CD4-positive, alpha-beta T cell treated with Interleukin-4 for 1 hour (primary cell): Measurements from ENCODE around the gene HJV.

Experiments
- DNase-seq, 2 donors: peaks; one replicate each; pipeline ENCODE4 v3.0.0-alpha.2; 2020 to 2022

HJV gene

DNA sequence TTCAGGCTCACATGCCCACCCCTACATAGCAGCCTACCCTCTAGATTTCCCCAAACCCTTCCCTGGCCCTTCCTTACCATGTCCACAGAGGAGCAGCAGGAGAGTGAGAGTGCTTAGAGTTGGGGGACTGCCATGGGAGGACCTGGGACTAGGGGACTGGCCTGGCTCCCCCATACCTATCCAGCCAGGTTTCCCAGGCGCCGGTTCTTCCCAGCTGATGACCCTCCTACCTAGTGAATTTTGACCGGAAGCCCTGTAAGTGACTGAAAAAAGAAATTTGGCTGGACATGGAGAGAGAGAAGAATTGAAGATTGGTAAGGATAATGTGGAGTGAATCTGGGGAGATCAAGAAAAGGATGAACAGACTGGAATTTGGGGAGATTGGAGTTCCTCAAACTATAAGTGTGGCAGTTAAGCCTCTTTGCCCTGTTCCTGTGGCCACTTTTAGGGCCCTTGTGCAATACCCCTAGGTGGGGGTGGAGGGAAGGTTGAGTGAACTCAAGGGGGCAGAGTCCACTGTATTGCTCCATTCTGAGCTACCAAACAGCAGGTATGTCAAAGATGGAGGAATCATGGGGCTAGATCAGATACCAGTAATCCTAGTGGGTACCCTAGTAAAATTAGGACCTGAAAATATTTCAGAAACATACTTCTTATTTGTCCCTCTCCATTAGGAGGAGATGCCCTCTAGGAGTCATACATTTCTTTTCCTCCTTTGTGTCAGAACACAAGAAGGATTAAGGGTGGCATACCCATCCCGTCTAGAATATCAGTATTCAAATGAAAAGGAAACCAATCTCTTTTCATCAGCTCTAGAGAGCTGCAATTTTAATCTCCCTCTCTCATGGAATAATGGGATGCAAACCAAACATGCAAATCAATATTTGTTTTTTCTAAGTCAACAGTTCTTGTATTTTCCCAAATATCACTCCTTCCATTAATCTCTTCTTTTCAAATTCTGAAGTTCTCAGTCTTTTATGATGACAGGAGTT, 1.2 kb downstream of the HJV start:
- no peak for DNase-seq

DNA sequence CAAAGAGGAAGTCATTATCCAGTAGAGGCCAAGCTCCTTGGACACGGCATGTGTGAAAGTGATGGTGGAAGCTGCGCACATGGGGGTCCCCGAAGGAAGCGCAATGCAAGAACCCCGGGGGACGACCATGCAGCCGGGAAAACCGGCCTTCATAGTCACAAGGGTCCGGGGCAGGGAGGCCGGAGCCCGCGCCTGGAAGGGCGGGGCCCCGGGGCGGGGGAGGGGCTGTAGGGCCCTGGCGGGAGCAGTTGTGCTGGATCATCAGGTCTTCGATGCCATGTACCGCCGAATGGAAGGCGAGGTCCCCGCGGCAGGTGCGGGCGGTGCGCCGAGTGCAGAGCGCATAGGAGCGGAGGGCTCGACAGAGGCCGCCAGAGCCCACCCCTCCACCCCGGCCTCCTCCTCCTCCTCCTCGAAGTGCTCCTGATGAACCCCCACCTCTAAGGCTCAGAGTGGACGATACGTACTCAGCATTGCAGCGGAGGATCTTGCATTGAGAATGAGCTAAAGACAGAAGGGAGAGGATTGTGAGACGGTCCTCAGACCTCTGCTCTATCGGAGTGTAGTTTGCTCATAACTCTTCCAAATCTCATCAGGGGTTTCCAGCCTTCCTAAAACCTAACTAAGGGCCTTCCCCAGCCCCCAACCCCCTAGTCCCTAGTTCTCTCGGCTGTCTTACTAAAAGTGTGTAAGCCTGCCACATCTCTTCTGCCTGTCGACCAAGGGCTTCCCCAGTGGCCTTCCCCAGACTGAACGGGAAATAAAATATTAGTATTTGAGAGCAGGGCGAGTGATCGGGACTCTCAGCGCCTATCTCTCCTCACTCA, 2.1 kb downstream of the HJV start:
- DNase-seq, result no peak

DNA sequence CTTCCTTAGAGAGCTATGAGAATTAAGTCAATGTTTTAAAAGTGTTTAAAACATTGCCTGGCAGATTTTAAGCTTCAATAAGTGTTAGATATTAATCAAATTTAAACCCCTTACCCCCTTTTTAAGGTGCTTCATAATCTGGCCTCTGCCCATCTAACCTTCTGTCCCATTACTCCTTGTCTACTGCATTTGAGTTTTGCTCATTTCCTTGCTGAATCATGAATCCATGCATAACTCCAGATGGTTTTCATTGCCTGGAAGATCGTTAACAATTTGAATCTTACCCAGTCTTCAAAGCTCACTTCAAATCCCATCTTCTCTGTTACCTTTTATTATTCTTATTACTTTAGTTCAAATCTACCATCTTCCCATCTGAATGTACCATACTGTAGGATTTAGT, 4.6 kb downstream of the HJV start:
- no peak for DNase-seq

DNA sequence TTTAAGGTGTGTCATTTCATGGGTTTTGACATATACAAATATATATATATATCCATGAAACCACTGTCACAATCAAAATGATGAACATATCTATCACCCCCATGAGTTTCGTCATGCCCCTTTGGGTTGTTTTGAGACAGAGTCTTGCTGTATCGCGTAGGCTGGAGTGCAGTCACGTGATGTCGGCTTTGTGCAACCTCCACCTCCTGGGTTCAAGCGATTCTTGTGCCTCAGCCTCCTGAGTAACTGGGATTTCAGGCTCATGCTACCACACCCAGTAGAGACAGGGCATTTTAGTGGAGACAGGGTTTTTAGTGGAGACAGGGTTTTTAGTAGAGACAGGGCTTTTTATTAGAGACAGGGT, 8.0 kb downstream of the HJV start:
- no peak for DNase-seq

DNA sequence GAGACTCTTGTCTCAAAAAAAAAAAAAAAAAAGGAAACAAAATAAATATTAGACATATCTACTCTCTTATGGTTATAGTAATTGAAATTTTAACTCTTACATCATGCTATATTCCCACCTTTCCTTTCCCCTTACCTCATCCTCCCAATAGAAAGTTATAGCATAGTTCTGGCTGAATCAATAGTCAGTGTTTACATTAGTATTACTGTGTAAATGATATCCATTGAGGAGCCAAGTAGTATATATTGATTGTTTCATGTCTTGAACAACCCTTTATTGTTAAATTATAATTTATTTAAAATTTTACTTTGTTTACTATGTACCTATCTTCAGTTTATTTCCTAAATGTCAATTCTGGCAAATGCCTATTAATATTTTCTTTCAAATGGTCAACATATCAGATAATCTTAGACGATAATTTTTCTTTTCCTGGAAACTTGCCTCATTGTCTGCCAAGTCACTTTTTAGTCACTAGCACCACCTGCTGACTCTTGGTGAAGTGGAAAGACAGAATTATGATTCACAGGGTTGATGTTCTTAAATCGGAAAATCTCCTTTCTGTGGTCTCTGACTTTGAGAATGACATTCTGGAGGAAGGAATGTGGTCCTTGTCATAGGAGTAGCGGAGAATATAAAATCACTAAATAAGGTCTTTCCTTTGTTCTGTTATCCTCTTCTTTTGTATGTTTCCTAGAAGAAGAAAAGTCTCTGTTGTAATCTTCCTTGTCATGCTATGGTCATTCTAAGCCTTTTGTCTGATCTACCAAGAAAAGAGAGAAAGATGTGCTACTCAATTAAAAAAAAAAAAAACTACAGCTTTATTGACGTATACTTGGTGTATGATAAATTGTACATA, 8.6 kb downstream of the HJV start:
- peak; percentile 66 to 83 for DNase-seq

DNA sequence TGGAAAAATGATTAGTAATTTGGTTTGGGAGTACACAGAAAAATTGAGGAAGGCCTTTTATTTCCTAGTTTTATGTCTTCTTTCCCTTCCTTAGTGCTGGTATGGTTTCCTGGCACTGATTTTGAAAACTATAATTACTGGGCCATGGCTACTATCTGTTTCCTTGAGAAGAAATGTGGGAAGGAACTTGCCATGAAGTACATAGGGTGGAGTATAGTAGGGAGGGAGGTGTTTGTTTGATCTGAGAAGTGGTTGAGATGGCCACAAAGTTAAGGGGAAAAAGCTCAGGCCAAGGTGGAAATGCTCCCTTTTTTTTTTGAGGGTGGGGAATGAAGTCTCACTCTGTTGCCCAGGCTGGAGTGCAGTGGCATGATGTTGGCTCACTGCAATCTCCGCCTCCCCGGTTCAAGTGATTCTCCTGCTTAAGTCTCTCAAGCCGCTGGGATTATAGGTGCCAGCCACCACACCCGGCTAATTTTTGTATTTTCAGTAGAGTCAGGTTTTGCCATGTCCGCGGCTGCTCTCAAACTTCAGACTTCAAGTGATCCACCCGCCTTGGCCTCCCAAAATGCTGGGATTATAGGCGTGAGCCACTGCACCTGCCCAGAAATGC, 11.3 kb downstream of the HJV start:
- no peak for DNase-seq

DNA sequence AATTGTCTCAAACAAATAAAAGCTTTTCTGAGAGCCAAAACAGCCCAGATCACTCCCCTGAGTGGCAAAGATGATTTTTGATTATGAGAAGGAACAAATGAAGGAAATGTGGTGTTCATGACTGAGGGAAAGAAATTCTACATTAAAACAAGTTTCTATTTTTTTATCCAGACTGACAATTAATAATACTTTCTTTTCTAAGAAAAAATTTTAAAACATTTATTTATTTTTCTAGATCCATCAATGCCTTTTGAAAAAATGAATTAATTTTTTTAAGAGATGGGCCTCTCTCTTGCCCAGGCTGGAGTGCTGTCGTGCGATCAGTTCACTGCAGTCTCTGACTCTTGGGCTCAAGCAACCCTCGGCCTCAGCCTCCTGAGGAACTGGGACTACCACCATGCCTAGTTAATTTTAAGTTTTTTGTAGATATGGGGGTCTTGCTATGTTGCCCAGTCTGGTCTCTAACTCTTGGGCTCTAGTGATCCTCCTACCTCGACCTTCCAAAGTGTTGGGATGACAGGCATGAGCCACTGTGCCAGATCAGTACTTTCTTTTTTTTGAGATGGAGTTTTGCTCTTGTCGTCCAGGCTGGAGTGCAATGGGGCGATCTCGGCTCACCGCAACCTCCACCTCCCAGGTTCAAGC, 13.9 kb downstream of the HJV start:
- DNase-seq, result no peak

DNA sequence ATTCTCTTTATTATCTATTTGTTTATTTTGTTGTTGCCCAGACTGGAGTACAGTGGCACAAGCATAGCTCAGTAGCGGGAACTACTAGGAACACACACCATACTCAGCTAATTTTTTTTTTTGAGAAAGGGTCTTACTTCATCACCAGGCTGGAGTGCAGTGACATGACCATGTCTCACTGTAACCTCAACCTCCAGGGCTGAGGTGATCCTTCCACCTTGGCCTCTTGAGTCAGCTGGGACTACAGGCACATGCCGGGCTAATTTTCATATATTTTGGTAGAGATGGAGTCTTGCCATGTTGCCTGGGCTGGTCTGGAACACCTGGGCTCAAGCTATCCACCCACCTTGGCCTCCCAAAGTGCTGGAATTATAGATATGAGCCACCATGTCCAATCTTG, 19.8 kb downstream of the HJV start:
- DNase-seq, result no peak

DNA sequence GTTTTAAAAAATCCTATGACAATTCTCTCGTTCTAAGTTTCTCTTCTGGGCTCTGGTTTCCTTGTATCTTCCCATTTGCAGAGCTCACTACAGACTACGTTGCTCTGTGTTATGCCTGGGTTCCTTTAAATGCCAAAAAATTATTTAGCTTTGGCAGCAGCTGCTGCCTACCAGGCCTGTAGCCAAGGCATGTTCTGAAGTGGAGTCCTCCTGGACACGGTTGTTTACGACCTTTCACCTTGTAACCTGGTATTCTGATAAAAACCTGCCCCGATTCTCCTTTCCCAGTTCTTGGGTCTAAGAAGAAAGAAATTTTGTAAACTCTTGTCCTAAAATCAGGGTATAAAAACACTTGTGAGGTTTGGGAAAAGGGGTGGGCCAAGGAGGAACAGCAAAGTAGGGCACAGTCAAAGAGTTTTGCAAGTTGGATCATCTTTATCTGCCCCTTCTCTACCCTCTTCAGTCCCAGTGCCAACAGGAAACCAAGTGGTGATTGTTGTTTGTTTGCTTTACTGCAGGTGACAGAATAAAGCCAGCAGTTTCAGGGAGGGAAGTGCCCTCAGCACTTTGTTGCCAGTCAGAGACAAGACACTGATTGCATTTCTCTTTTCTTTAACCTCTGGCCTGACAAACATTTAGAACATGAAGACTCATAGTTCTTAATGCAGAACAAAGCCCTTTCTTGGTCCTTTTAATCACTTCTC, 22.1 kb downstream of the HJV start:
- DNase-seq, result peak; percentile 59 to 74

DNA sequence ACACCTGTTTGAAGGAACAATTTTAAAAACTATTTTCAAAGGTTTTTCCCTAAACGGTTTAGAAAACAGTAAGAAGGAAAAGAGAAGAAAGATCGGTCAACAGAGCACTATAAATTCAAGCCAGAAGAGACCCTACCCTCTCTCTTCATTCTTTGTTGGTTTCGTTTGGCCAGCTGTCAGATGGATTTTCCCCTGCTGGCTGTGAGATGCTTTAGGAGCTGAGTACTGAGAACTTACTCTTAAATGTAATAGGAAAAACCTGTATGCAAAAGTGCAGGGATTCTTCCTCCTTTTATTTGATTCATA, 23.9 kb downstream of the HJV start:
- peak; percentile 11 to 31 for DNase-seq

DNA sequence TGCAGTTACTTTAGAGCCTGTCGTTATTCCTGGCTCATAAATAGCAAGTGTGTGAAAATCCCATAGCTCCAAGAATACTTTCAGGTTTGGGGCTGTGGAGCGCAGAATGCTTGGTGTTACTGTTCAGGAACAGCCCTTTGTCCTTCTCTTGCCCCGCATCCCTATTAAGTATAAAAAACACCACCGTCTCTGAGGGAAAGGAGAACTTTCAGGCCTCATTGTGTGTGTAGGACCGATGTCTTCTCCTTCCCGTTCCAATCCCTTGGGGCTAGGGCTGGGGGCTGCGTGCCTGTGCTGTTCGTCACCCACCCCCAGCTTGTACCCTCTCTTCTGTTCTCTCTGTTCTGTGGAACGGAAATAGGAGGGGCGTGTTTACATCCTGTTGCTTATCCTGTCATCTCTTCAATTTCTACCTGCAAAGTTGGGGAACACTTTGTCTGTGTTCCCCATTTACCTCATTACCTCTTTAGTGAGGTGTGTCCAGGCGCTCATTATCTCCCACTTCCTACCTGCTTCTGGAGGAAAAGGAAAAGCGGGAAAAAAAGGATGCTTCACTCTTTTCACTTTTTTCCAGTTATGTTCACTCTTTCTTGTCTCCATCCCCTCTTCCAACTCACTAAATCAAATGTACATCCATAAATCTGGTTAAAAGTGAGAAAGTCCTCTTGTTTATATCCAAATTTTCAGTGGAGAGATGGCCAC, 24.4 kb downstream of the HJV start:
- peak; percentile 85 to 87 for DNase-seq

DNA sequence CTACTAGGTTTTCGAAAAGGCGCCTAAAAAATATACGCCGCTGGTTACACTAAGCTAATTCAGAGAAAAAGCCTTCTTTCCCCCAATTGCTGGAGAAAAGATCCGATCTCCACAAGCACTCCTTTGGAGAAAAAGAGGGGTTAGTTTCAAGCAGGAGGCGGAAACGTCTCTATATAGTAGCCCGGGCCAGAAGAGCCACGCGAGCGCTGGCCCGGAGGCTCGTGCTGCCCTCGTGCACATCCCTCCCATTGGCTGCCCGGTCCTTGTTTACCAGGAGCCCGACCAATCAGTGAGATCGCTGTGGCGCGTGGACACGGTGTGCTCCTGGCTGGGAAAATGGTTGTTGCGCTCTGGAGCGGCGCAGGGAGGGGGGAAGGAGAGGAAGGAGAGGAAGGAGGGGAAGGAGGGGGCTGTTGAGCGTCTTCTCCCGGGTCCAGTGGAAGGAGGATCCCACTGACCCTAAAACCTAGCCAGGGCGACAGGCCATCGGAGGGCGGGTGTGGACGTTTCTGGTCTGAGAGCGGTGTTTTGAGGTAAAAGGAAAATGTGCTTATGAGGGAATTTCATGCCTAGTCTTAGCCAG, 25.0 kb downstream of the HJV start, which contains the start of gene TXNIP:
TSS of gene TXNIP (minus strand) at position 147 of the 583 bp plus-strand sequence. CDS start 313 bp downstream, outside the sequence.
- DNase-seq, result peak; percentile 95 to 96

DNA sequence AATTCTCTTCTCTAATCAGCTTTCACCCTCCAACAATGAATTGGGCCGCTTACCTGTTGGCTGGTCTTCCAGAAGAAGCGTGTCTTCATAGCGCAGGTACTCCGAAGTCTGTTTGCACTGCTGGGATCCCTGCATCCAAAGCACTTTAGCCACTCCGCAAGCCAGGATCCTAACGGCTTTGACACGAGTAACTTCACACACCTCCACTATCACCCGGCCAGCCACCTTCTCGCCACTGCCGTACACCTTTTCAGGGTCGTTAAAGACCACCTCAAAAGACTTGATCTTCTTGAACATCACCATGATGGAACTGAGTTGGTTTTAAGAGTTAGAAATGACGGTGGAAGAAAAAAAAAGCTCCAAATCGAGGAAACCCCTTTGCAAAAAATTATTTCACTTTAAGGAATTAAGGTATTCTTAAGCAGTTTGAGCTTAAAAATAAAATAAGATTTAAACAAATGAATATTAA, 25.5 kb downstream of the HJV start:
- DNase-seq, result no peak

DNA sequence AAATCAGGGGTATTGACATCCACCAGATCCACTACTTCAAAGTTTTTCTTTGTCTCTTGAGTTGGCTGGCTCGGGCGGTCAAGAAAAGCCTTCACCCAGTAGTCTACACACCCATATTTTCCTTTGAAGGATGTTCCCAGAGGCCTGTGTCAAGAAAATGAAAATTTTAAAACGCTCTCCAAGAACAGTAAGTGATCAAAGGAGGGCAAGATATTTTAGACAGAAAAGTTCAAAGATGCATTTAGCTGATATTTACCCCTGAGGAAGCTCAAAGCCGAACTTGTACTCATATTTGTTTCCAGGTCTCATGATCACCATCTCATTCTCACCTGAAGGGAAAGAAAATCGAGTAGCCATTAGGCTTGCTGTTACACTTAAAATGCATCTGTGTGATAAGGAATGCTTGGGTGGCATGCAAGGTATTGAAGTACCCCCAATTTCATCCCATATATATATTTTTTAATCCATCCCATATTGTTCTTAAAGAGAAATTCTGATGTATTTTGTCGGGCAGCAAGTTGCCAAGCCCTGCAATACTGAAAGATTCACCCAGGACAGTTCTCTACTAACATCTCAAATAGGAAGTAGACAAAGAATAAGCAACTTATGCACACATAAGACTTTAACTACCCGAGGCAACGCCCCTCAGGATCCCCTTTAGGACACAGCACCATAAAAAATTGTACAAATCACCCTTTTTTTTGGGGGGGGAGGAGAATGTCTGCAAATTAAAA, 26.2 kb downstream of the HJV start:
- DNase-seq, result peak in 1 of 2 donors; percentile 16

DNA sequence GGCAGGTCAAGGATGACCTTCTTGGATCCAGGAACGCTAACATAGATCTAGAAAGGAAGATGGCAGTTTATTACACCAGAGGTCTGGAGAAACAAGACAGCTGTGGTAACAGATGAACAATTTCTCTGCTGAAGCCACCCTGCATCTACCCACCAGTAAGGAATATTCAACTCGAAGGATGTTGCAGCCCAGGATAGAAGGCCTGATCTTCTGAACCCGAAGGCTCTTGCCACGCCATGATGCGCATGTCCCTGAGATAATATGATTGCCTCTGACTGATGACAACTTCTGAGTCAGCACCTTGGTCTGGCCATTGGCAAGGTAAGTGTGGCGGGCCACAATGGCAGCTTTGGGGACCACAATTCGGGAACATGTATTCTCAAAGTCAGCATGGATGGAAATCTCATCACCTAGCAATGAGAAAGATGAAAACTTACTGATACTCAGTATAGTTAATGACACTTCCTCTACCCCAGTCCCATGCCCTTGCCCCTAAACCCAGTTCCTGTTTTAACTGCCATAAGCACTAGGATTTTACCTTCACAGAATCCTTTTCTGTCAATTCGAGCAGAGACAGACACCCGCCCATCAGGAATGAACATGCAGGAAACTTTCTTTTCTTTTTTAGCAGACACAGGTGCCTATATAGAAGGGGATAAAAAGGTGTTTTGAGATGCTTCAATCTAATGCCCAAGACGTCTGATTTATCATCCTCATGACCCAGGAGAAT, 27.0 kb downstream of the HJV start:
- DNase-seq, result peak; percentile 34 to 45

DNA sequence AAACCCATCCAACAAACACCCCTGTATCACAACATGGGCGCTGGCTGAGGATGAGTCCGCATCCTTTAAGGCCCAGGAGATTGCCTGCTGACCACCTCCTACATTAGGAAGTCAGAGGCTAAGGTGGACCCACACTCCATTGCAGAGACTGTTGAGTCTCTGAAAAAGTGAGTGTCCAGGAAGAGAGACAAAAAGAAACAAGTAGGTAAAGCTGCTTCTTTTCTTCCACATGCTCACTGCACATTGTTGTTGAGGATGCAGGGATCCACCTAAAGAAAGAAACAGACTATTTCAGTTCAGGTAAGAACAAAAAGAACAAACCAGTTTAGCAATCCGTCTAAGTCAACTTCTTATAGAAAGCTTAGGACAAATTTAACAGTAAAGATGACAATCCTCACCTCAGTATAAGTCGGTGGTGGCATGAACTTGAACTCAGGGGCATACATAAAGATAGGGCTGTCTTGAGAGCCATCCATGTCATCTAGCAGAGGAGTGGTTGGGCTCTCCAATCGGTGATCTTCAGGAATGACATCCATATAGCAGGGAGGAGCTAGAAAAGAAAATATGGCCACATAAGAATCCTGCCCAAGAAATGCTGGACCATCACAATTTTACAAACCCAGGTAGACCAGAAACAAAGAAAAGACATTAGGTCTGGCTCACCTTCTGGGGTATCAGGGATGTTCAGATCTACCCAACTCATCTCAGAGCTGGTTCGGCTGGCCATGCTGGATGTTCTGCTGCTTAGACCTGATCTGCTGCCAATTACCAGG, 27.7 kb downstream of the HJV start:
- no peak for DNase-seq

DNA sequence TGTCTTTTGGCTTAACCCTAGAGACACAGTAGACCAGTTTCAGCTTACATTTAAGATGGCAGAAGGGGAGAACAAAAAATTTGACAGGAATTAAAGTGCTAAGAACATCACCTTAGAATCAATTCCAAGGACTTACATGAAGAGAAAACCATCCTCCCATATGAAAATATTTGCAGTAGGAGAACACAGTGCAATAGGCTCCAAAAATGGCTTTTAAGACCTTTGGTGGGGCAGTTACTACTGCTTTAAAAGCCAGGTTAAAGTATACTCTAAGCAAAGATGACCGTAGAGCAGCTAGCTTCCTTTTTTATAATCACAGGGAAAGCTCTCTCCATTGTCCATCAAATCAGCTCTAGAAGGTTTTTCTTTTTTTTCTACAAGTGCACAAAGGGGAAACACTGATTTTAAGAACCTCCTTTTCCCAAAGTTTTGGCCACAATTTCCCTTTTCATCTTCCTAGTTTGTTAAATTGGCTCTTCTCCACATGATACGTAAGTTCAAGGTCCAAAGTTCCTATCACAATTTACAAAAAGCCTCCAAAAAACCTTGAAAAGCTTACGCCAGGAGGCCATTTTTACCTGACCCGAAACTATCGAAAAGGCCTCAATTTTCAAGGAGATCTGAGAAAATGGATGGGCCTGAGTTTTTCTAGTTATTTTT, 28.4 kb downstream of the HJV start:
- DNase-seq, result no peak
